ENCODE results near the gene ID1. TPM values are rescaled to one million over a fixed set of nuclear protein-coding genes. Genes with fewer than 3 reads are reported as not detected.

ID1 gene
- total RNA-seq, result 189 TPM
- polyA plus RNA-seq (ENCODE audit: insufficient read depth, low read depth, low replicate concordance), result 293 TPM
- long read RNA-seq, donor 1, transcript ID1-202 (2 exons, 994 nt), result minor isoform, 110 of 350 reads
- long read RNA-seq, donor 1, transcript ID1-201 (1 exons, 1,233 nt), result major isoform, 240 of 350 reads
- long read RNA-seq, donor 1, partial matches to known transcripts, result 0 of 350 reads
- long read RNA-seq, donor 1, other reads (novel, unspliced or antisense), result 0 of 350 reads
- long read RNA-seq, donor 2, transcript ID1-201 (1 exons, 1,233 nt), result major isoform, 223 of 355 reads
- long read RNA-seq, donor 2, transcript ID1-202 (2 exons, 994 nt), result minor isoform, 132 of 355 reads
- long read RNA-seq, donor 2, partial matches to known transcripts, result 0 of 355 reads
- long read RNA-seq, donor 2, other reads (novel, unspliced or antisense), result 0 of 355 reads
- long read RNA-seq, donor 3, transcript ID1-202 (2 exons, 994 nt), result minor isoform, 165 of 444 reads
- long read RNA-seq, donor 3, transcript ID1-201 (1 exons, 1,233 nt), result major isoform, 279 of 444 reads
- long read RNA-seq, donor 3, partial matches to known transcripts, result 0 of 444 reads
- long read RNA-seq, donor 3, other reads (novel, unspliced or antisense), result 0 of 444 reads
- long read RNA-seq, donor 4, transcript ID1-202 (2 exons, 994 nt), result major isoform, 58 of 96 reads
- long read RNA-seq, donor 4, transcript ID1-201 (1 exons, 1,233 nt), result minor isoform, 38 of 96 reads
- long read RNA-seq, donor 4, partial matches to known transcripts, result 0 of 96 reads
- long read RNA-seq, donor 4, other reads (novel, unspliced or antisense), result 0 of 96 reads
- long read RNA-seq, donor 5, transcript ID1-201 (1 exons, 1,233 nt), result major isoform, 27 of 35 reads
- long read RNA-seq, donor 5, transcript ID1-202 (2 exons, 994 nt), result minor isoform, 8 of 35 reads
- long read RNA-seq, donor 5, partial matches to known transcripts, result 0 of 35 reads
- long read RNA-seq, donor 5, other reads (novel, unspliced or antisense), result 0 of 35 reads
- long read RNA-seq, donor 6, transcript ID1-201 (1 exons, 1,233 nt), result major isoform, 153 of 272 reads
- long read RNA-seq, donor 6, transcript ID1-202 (2 exons, 994 nt), result minor isoform, 119 of 272 reads
- long read RNA-seq, donor 6, partial matches to known transcripts, result 0 of 272 reads
- long read RNA-seq, donor 6, other reads (novel, unspliced or antisense), result 0 of 272 reads
- long read RNA-seq, donor 7, transcript ID1-202 (2 exons, 994 nt), result minor isoform, 28 of 65 reads
- long read RNA-seq, donor 7, transcript ID1-201 (1 exons, 1,233 nt), result major isoform, 37 of 65 reads
- long read RNA-seq, donor 7, partial matches to known transcripts, result 0 of 65 reads
- long read RNA-seq, donor 7, other reads (novel, unspliced or antisense), result 0 of 65 reads
- long read RNA-seq, donor 8, transcript ID1-201 (1 exons, 1,233 nt), result major isoform, 248 of 412 reads
- long read RNA-seq, donor 8, transcript ID1-202 (2 exons, 994 nt), result minor isoform, 164 of 412 reads
- long read RNA-seq, donor 8, partial matches to known transcripts, result 0 of 412 reads
- long read RNA-seq, donor 8, other reads (novel, unspliced or antisense), result 0 of 412 reads
- long read RNA-seq, donor 9, transcript ID1-201 (1 exons, 1,233 nt), result major isoform, 134 of 241 reads
- long read RNA-seq, donor 9, transcript ID1-202 (2 exons, 994 nt), result minor isoform, 107 of 241 reads
- long read RNA-seq, donor 9, partial matches to known transcripts, result 0 of 241 reads
- long read RNA-seq, donor 9, other reads (novel, unspliced or antisense), result 0 of 241 reads
- long read RNA-seq, donor 10, transcript ID1-201 (1 exons, 1,233 nt), result major isoform, 223 of 361 reads
- long read RNA-seq, donor 10, transcript ID1-202 (2 exons, 994 nt), result minor isoform, 138 of 361 reads
- long read RNA-seq, donor 10, partial matches to known transcripts, result 0 of 361 reads
- long read RNA-seq, donor 10, other reads (novel, unspliced or antisense), result 0 of 361 reads

GRCh38 chr20:31605031-31605901, at the start of gene ID1:
Gene ID1, plus strand, starts transcription at chr20:31605289. Its CDS starts 99 bp downstream, at chr20:31605388.
- no peaks in the 10 kb centered on the region for H3K9me3 ChIP-seq (ENCODE audit: control insufficient read depth in 2 of 3, insufficient read depth in 1 of 3, low read length in 3 of 3)
- peak within 1 kb of the TSS; percentile 90 to 96 (median 92) for H3K9ac ChIP-seq (ENCODE audit: low read length in 3 of 3)
- intact Hi-C loops (cut with DNase I), result no loop called here
- H3K4me3 ChIP-seq (ENCODE audit: low read length in 3 of 3), result peak within 1 kb of the TSS; percentile 85 to 95 (median 93)
- H3K36me3 ChIP-seq (ENCODE audit: control insufficient read depth in 2 of 3, insufficient read depth in 3 of 3, low read length in 3 of 3), result no peaks in the 10 kb centered on the region
- FAIRE-seq (peak; percentile 37), DNase-seq (peak; percentile 98 to 99 (median 99))
- H3K27ac ChIP-seq (ENCODE audit: low read depth in 2 of 2, low read length in 2 of 2), result peak within 1 kb of the TSS; percentile 93 to 94
- H3K4me1 ChIP-seq (ENCODE audit: control insufficient read depth in 2 of 3, insufficient read depth in 2 of 3, low read depth in 1 of 3, low read length in 3 of 3), result peaks cover 6 to 14% (median 13%) of the 10 kb centered on the region in 3 donors
- TF ChIP-seq, protein P1, sequence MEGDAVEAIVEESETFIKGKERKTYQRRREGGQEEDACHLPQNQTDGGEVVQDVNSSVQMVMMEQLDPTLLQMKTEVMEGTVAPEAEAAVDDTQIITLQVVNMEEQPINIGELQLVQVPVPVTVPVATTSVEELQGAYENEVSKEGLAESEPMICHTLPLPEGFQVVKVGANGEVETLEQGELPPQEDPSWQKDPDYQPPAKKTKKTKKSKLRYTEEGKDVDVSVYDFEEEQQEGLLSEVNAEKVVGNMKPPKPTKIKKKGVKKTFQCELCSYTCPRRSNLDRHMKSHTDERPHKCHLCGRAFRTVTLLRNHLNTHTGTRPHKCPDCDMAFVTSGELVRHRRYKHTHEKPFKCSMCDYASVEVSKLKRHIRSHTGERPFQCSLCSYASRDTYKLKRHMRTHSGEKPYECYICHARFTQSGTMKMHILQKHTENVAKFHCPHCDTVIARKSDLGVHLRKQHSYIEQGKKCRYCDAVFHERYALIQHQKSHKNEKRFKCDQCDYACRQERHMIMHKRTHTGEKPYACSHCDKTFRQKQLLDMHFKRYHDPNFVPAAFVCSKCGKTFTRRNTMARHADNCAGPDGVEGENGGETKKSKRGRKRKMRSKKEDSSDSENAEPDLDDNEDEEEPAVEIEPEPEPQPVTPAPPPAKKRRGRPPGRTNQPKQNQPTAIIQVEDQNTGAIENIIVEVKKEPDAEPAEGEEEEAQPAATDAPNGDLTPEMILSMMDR (IDR thresholded peaks at IDR 0.05; ENCODE audit: borderline replicate concordance, extremely low read depth, insufficient read depth), result no peak
- H3K27me3 ChIP-seq (ENCODE audit: control insufficient read depth, insufficient read depth, low read length), result no peaks in the 10 kb centered on the region

- Histone ChIP-seq H3K27ac (ENCODE audit: low read depth in 2 of 2, low read length in 2 of 2) (no peak overlapping the region), H3K4me1 (ENCODE audit: control insufficient read depth in 2 of 3, insufficient read depth in 2 of 3, low read depth in 1 of 3, low read length in 3 of 3) (peaks cover 0 to 4% (median 4%) of the 10 kb centered on the region in 3 donors), H3K36me3 (ENCODE audit: control insufficient read depth in 2 of 3, insufficient read depth in 3 of 3, low read length in 3 of 3) (peaks cover 9 to 24% (median 23%) of the 10 kb centered on the region in 3 donors), H3K9ac (ENCODE audit: low read length in 3 of 3) (no peak overlapping the region), H3K27me3 (ENCODE audit: control insufficient read depth, insufficient read depth, low read length) (no peaks in the 10 kb centered on the region), H3K9me3 (ENCODE audit: control insufficient read depth in 2 of 3, insufficient read depth in 1 of 3, low read length in 3 of 3) (no peaks in the 10 kb centered on the region), H3K4me3 (ENCODE audit: low read length in 3 of 3) (no peak overlapping the region)
- FAIRE-seq (no peak), DNase-seq (no peak)
- TF ChIP-seq, protein P1 (IDR thresholded peaks at IDR 0.05; ENCODE audit: borderline replicate concordance, extremely low read depth, insufficient read depth), result no peak
- intact Hi-C loops (cut with DNase I), result loop anchor here (5.0 kb wide), 1 partner anchor 53 kb away; no protein-coding TSS in a partner anchor
Observed at GRCh38 chr20:31559704-31560093, 45.4 kb upstream of the ID1 start.
